SK-N-MC (cell line): ENCODE measurements around the gene SCMH1.

Experiments used
- DNase-seq: peaks from one replicate; pipeline ENCODE4 v3.0.0-alpha.2; 2011; ENCODE audit warnings: low read depth, low spot score
- H3K27ac ChIP-seq: fragments of 200-600 bp; sonication (generic); 2 replicates; pipeline ENCODE4 v1.5.1; 2016; ENCODE audit warnings: mixed run types
- H3K36me3 ChIP-seq: fragments of 200-600 bp; sonication (generic); 2 replicates; pipeline ENCODE4 v1.6.1; 2017; ENCODE audit warnings: antibody characterized with exemption, low read length, mixed read lengths; ENCODE audit not compliant: insufficient read depth
- H3K4me3 ChIP-seq: fragments of 200-600 bp; sonication (generic); 2 replicates; pipeline ENCODE4 v1.5.1; 2016
- H3K9ac ChIP-seq: fragments of 200-600 bp; sonication (generic); 2 replicates; pipeline ENCODE4 v1.8.0; 2017; ENCODE audit warnings: mixed run types, mixed read lengths; ENCODE audit not compliant: insufficient read length
- H3K9me3 ChIP-seq: fragments of 200-600 bp; sonication (generic); 2 replicates; pipeline ENCODE4 v1.6.1; 2017; ENCODE audit warnings: low read depth, mild to moderate bottlenecking, antibody characterized with exemption, low read length, moderate library complexity, mixed read lengths
- EZH2 ChIP-seq: fragments of 200-600 bp; sonication (generic); IDR thresholded peaks from one replicate; pipeline ENCODE4 v1.6.1; 2017; ENCODE audit warnings: antibody characterized with exemption
- FOXP2 ChIP-seq: optimal IDR thresholded peaks from 2 replicates; pipeline ENCODE3; 2011; ENCODE audit warnings: mild to moderate bottlenecking, moderate library complexity; ENCODE audit not compliant: insufficient read depth; ENCODE audit errors: extremely low read length, control extremely low read depth
- POLR2AphosphoS5 ChIP-seq: IDR thresholded peaks from 2 replicates; pipeline ENCODE4 v1.6.1; 2012; ENCODE audit warnings: mild to moderate bottlenecking, low read depth, low read length, borderline replicate concordance

The SCMH1 gene

DNA sequence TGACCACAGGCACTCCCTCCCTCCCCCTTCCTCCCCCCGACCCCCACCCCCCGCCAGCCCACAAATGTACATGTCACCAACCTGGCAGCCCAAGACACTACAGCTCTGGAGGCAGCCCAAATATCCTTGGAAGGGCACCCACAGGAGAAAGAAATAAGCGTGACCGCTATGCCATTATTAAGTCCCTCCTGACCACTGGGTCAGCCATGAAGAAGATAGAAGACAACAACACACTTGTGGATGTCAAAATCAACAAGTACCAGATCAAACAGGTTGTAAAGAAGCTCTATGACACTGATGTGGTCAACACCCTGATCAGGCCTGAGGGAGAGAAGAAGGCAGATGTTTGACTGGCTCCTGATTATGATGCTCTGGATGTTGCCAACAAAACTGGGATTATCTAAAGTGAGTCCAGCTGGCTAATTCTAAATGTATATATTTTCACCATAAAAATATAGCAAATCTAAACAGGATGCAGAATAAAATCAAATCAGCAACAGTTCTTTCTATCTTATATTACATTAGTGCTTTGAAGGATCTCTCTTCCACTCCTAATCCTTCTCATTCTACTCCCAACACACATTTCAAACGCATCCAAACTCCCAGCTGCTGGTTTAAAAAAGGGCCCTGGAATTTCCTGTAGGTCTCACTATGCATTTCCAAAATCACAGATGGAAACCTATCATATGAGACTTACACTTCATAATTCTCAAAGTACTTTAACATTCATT lies 143.2 kb downstream of the SCMH1 start:
- DNase-seq: no peak

DNA sequence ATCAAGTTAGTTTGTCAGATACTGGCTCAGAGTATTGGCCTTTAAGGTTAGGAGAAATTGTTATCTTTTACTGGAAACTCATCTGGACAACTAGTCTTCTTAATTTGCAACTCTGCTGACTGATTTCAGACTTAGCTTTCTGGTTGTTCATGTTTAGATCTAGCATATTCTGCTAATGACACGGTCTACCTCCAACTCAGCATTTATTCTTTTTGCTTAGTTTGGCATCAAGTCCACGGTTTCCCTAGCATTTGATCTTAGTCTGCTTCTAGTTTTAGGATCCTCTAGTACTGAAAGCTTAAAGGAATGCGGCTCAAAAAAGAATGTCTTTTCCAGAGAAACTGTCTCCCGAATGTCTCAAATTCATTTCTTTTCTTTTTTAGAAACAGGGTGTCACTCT lies 145.0 kb downstream of the SCMH1 start:
- H3K9me3 ChIP-seq: no peaks in the 10 kb centered on the region
- no peak for TF ChIP-seq POLR2AphosphoS5
- no peak for TF ChIP-seq EZH2
- TF ChIP-seq FOXP2: no peak
- H3K36me3 ChIP-seq: no peaks in the 10 kb centered on the region; the same call in 1 of the 2 replicates
- no peak overlapping the region for H3K9ac ChIP-seq
- H3K27ac ChIP-seq: no peak overlapping the region
- DNase-seq: no peak
- no peak overlapping the region for H3K4me3 ChIP-seq

More for the DNA sequence above, 143.2 kb downstream of the SCMH1 start:
- no peaks in the 10 kb centered on the region; the same call in 1 of the 2 replicates for H3K36me3 ChIP-seq
- H3K9me3 ChIP-seq: no peaks in the 10 kb centered on the region
- no peak overlapping the region for H3K27ac ChIP-seq
- no peak for TF ChIP-seq EZH2
- no peak for TF ChIP-seq FOXP2
- no peak overlapping the region for H3K4me3 ChIP-seq
- no peak overlapping the region for H3K9ac ChIP-seq

DNA sequence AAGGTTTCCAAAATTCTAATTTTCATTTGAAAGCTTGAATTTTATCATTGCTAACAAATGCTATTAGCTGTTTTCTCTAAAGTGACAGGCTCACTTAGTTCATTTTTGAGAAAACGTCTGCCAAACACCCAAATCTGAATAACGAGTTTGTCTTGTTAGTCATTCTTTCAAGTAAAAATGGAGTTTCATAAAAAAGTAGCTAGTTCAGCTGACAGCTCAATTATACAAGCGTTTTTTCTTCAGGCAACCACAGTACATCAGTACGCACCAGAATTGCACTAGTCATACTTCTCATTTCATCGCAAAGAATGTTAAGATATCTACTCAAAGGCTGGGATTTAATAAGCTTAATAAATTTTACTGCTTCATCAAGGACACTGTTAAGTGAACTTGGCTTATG lies 148.3 kb downstream of the SCMH1 start:
- no peak overlapping the region for H3K4me3 ChIP-seq
- no peak overlapping the region for H3K9ac ChIP-seq
- H3K27ac ChIP-seq: no peak overlapping the region
- no peaks in the 10 kb centered on the region for H3K9me3 ChIP-seq
- no peak for TF ChIP-seq EZH2
- DNase-seq: no peak
- no peaks in the 10 kb centered on the region; the same call in 1 of the 2 replicates for H3K36me3 ChIP-seq

DNA sequence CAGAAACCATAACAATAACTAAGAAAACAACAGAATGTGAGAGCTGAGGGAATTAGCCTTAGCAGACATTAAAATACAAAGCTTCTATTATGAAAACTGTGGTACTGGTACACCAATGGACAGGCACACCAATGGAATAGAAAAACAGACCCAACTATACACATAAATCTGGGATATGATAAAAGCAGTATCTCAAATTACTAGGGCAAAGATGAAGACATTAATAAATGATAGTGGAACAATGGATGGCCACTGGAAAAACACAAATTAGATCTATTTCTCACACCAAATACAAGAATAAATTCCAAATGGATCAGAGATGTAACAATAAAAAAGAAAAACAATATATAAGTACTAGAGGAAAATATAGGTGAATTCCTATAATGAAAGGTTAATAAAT lies 155.2 kb downstream of the SCMH1 start:
- Histone ChIP-seq H3K9ac (no peak overlapping the region), H3K27ac (no peak overlapping the region), H3K9me3 (no peaks in the 10 kb centered on the region), H3K36me3 (no peaks in the 10 kb centered on the region), H3K4me3 (no peak overlapping the region)
- DNase-seq: no peak
- TF ChIP-seq EZH2 (no peak), FOXP2 (no peak), POLR2AphosphoS5 (no peak)

DNA sequence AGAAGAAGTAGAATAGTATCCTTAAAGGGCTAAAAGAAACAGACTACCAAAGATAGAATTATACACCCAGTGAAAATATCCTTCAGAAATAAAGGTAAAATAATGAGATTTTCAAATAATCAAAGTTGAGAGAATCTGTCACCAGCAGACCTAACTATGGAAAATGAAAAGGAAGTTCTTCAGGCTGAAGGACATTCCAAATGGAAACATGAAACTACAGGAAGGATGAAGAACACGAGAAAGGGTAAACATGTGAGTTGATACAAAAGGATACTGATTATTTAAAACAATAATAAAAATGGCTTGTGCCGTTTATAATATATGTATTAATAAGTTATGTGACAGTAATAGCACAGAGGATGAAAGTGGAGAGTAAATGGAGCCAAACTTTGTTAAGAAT lies 163.5 kb downstream of the SCMH1 start:
- no peaks in the 10 kb centered on the region; the same call in 1 of the 2 replicates for H3K9me3 ChIP-seq
- H3K4me3 ChIP-seq: no peak overlapping the region
- H3K9ac ChIP-seq: no peak overlapping the region
- no peak for TF ChIP-seq POLR2AphosphoS5
- H3K36me3 ChIP-seq: no peaks in the 10 kb centered on the region; the same call in 1 of the 2 replicates
- no peak overlapping the region for H3K27ac ChIP-seq
- no peak for DNase-seq

DNA sequence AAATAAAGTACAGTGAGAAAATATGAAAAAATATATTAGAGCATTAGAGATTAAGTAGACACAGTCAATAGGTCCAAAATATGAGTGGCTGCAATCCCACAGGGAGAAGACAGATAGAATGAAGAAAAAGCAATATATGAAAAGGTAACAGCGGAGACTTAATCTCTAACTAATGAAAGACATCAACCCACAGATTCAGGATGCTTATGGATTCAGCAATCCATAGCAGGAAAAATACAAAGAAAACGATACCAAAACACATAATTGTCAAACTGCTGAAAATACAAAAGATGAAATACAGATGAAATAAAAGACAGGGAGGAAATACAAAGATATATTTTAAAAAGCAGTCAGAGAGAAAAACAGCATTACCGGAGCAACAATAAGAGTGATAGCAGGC lies 163.9 kb downstream of the SCMH1 start:
- H3K4me3 ChIP-seq: no peak overlapping the region
- no peak overlapping the region for H3K9ac ChIP-seq
- H3K27ac ChIP-seq: no peak overlapping the region
- H3K9me3 ChIP-seq: no peaks in the 10 kb centered on the region; the same call in 1 of the 2 replicates
- TF ChIP-seq FOXP2 (no peak), POLR2AphosphoS5 (no peak), EZH2 (no peak)
- no peak for DNase-seq
- no peaks in the 10 kb centered on the region; the same call in 1 of the 2 replicates for H3K36me3 ChIP-seq

DNA sequence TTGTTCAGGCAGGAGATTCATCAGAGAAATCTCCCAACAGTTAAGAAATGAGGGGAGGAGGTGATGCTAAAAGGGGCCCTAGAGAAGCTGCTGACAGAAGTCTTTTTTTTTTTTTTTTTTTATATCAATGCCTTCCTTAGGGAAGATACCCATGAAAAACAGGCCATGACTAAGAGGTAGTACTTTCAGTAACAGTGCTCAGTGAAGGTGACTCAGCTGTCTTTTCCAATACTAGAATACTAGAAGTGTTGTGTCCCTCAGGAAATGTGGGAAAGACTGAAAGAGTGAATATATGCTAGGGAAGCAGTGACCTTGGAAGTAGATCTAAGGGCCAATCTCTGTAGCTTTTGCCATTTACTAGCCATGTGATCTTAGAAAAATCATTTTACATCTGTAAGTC lies 168.1 kb downstream of the SCMH1 start:
- H3K27ac ChIP-seq: no peak overlapping the region
- no peaks in the 10 kb centered on the region; the same call in 1 of the 2 replicates for H3K9me3 ChIP-seq
- no peak for DNase-seq
- H3K9ac ChIP-seq: no peak overlapping the region
- TF ChIP-seq EZH2 (no peak), FOXP2 (no peak), POLR2AphosphoS5 (no peak)
- no peak overlapping the region for H3K4me3 ChIP-seq
- peaks cover 8% of the 10 kb centered on the region for H3K36me3 ChIP-seq

DNA sequence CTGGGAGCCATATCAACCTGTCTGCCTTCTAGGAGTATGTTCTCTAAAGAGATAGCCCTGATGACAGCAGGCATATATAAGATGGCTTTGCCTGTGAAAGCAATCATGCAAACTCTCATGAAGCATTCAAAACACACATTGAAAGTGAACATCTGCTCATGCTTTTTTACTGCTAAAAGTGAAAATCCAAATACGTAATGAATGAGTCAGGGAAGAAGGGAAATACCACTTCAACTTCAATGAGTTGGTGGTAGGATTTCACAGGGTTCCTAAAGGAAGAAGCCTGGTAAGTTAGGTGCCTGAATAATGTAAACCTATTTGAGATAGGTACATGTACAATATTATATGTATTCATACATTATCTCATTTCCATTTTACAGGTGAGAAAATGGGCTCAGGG lies 170.1 kb downstream of the SCMH1 start:
- H3K4me3 ChIP-seq: no peak overlapping the region
- TF ChIP-seq FOXP2 (no peak), POLR2AphosphoS5 (no peak), EZH2 (no peak)
- H3K9ac ChIP-seq: no peak overlapping the region
- H3K9me3 ChIP-seq: no peaks in the 10 kb centered on the region
- no peak for DNase-seq
- H3K27ac ChIP-seq: no peak overlapping the region
- peaks cover 12% of the 10 kb centered on the region for H3K36me3 ChIP-seq

DNA sequence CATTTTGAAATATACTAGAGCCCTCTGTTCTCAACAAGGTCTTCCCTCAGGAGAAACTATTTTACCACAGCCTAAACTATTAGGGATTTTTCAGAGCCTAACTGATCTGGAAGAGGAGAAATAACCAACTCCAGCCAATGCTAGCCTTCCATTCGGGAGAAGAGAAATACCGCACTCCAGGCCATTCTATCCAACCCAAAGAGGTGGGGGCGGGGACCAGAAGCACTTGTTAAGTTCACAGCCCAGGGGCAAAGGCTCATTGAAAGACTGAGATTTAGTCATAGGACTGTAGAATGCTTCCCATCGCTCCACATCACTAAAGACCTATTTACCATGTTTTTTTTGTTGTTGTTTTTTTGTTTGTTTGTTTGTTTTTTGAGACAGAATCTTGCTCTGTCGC lies 185.2 kb downstream of the SCMH1 start:
- no peaks in the 10 kb centered on the region for H3K9me3 ChIP-seq
- TF ChIP-seq EZH2 (no peak), POLR2AphosphoS5 (no peak)
- H3K9ac ChIP-seq: no peak overlapping the region
- no peak overlapping the region for H3K4me3 ChIP-seq
- H3K36me3 ChIP-seq: peaks cover 4% of the 10 kb centered on the region; the same call in 1 of the 2 replicates
- DNase-seq: no peak
- no peak overlapping the region for H3K27ac ChIP-seq
